HepG2 (cell line): ENCODE data around the gene ZNF691. TPM values are rescaled to one million over a fixed set of nuclear protein-coding genes. Genes with fewer than 3 reads are reported as not detected.

Experiments
- ATAC-seq: fragments of 200-7000 bp; cut with Tn5 transposase; 3 replicates; pipeline ENCODE4 v1.9.1; 2020; ENCODE audit warnings: mild to moderate bottlenecking, moderate library complexity
- BruUV-seq: library from RNA; stranded (reverse); fragments of 400-500 nt; replicated peaks from 2 replicates; lab custom pipeline; 2021; lab: Mats Ljungman, UMichigan
- CTCF ChIA-PET: fragments of 300-600 bp; formaldehyde crosslinking; extraction: SDS; loops from one replicate; lab custom pipeline; 2021; ENCODE audit warnings: low total read pairs, inconsistent platforms, low intra/inter-chr PET ratio; lab: Yijun Ruan, JAX
- POLR2A ChIA-PET: fragments of 350-600 bp; sonication (Branson Sonifier 250); formaldehyde crosslinking; loops from one replicate; lab custom pipeline; 2020; ENCODE audit warnings: antibody characterized with exemption, inconsistent platforms; lab: Yijun Ruan, JAX
- DNase-seq: peaks from one replicate; pipeline ENCODE4 v3.0.0-alpha.2; 2015; ENCODE audit warnings: low spot score
- FAIRE-seq: peaks from 3 replicates; lab custom pipeline; 2011; peaks lifted over from hg19 to GRCh38; lab: Jason Lieb, UNC
- H2AFZ ChIP-seq: one replicate; pipeline ENCODE4 v1.6.1; 2011; ENCODE audit warnings: low read length, inconsistent platforms
- H3K27ac ChIP-seq: fragments of 300-600 bp; 3 replicates; pipeline ENCODE4 v1.8.0; 2011; ENCODE audit warnings: mixed run types, mild to moderate bottlenecking, mixed read lengths, low read length, inconsistent platforms; ENCODE audit not compliant: insufficient read depth; ENCODE audit errors: extremely low read length
- H3K27me3 ChIP-seq, 2 experiments: fragments of 200-600 bp in 1 of 2; 2 replicates in 1 of 2; 3 replicates in 1 of 2; pipeline versions ENCODE4 v1.6.0 to v1.8.0; 2011; ENCODE audit warnings: low read length in 2 of 2, mild to moderate bottlenecking in 2 of 2, moderate library complexity in 2 of 2, inconsistent platforms in 1 of 2; ENCODE audit not compliant: insufficient read depth in 2 of 2, control insufficient read depth in 1 of 2
- H3K36me3 ChIP-seq, 2 experiments: fragments of 200-600 bp in 1 of 2; replicated peaks in 1 of 2; 2 replicates in 1 of 2; 3 replicates in 1 of 2; pipeline versions ENCODE4 v1.5.1 to v1.8.0; 2011; ENCODE audit warnings: low read length in 2 of 2, inconsistent platforms in 1 of 2; ENCODE audit not compliant: insufficient read depth in 2 of 2, control insufficient read depth in 1 of 2
- H3K4me1 ChIP-seq: 2 replicates; pipeline ENCODE4 v1.5.1; 2012; ENCODE audit warnings: low read length, inconsistent platforms; ENCODE audit not compliant: insufficient read depth
- H3K4me2 ChIP-seq: 2 replicates; pipeline ENCODE4 v1.6.0; 2011; ENCODE audit warnings: low read depth, low read length, inconsistent platforms
- H3K4me3 ChIP-seq, 3 experiments: fragments of 200-600 bp in 1 of 3; sonication (generic), shearing (Covaris generic) in 1 of 3; replicated peaks in 1 of 3; 2 replicates each; pipeline ENCODE4 v1.5.1; 2011 to 2016; ENCODE audit warnings: low read length in 3 of 3, inconsistent platforms in 2 of 3, low read depth in 2 of 3, mild to moderate bottlenecking in 2 of 3, control low read depth in 1 of 3, mixed read lengths in 1 of 3; ENCODE audit not compliant: insufficient read depth in 1 of 3
- H3K79me2 ChIP-seq: one replicate; pipeline ENCODE4 v1.6.1; 2011; ENCODE audit warnings: low read length, inconsistent platforms; ENCODE audit not compliant: insufficient read depth
- H3K9ac ChIP-seq: 2 replicates; pipeline ENCODE4 v1.6.0; 2011; ENCODE audit warnings: mild to moderate bottlenecking, low read depth, low read length, inconsistent platforms; ENCODE audit not compliant: insufficient read depth
- H3K9me3 ChIP-seq: 2 replicates; pipeline ENCODE4 v1.5.1; 2012; ENCODE audit warnings: mild to moderate bottlenecking, low read length
- H4K20me1 ChIP-seq: 2 replicates; pipeline ENCODE4 v1.6.0; 2011; ENCODE audit warnings: inconsistent platforms, mild to moderate bottlenecking, low read length, moderate library complexity; ENCODE audit not compliant: insufficient read depth
- PRPF4 ChIP-seq: fragments of 200-400 bp; formaldehyde crosslinking; IDR thresholded peaks from 2 replicates; pipeline ENCODE4 v1.6.1; 2016; ENCODE audit warnings: low read length, low read depth; ENCODE audit not compliant: poor library complexity, severe bottlenecking
- ZBTB2 ChIP-seq: sonication (generic); formaldehyde crosslinking; IDR thresholded peaks from 2 replicates; pipeline ENCODE4 v1.8.0; 2022; ENCODE audit warnings: low read depth, missing genetic modification reagents
- ZNF800 ChIP-seq: sonication (generic); formaldehyde crosslinking; IDR thresholded peaks from 2 replicates; pipeline ENCODE4 v1.4.0; 2020; ENCODE audit warnings: missing genetic modification reagents
- ZSCAN30 ChIP-seq: sonication (generic); formaldehyde crosslinking; IDR thresholded peaks from 2 replicates; pipeline ENCODE4 v1.5.0; 2020; ENCODE audit warnings: mild to moderate bottlenecking, missing genetic modification reagents
- WGBS: methylation state at CpG from one replicate; pipeline ENCODE4 v1.1.6; 2017; ENCODE audit warnings: low lambda C conversion rate; 5-methylcytosine and 5-hydroxymethylcytosine counted together
- in situ Hi-C: cut with HindIII; loops from 2 replicates; pipeline ENCODE4 v1.10.0; 2017; ENCODE audit warnings: low pct_unique_long_range_greater_than_20kb; ENCODE audit not compliant: extremely low pct_ligation_motif_present
- intact Hi-C: fragments of 100-400 bp; cut with micrococcal nuclease; formaldehyde crosslinking; loops from one replicate; pipeline ENCODE4 v1.10.0; 2022; ENCODE audit not compliant: unreplicated experiment
- polyA plus RNA-seq, 8 experiments: library from polyadenylated mRNA; depleted of rRNA in 3 of 8; stranded (reverse) in 7 of 8; unstranded in 1 of 8; fragments of >200 nt; fragmentation: Illumina TruSeq in 4 of 8; extraction: Trizol in 4 of 8; gene quantifications; 2 replicates each; pipeline versions ENCODE4 v1.2.1 to v1.2.3, GENCODE V29; 2011 to 2016; ENCODE audit warnings: low read depth in 4 of 8, missing spikeins in 1 of 8, mixed read lengths in 1 of 8; ENCODE audit not compliant: insufficient read depth in 1 of 8
- total RNA-seq, 5 experiments: library from RNA; depleted of rRNA; stranded (reverse); fragments of >200 nt; fragmentation: Illumina TruSeq; extraction: Trizol; gene quantifications; 2 replicates each; pipeline ENCODE4 v1.2.3, GENCODE V29; 2016; ENCODE audit warnings: low read depth in 1 of 5

The ZNF691 gene
- total and polyA plus RNA-seq, 2 of the 13 experiments (the other 11 are each of a cell fraction or from before 2014, with no cell fraction given) = 7.6 to 7.8 TPM

GRCh38 chr1:42837709-42838108 lies 8.7 kb upstream of the ZNF691 start:
- no peaks in the 10 kb centered on the region for H3K36me3 ChIP-seq
- no peak for ATAC-seq
- BruUV-seq = no TSS peak
- POLR2A ChIA-PET = interaction anchor here (1.5 kb wide), 1 partner anchor 9 kb away, joined by 6 read pairs; the partner anchor contains the start of gene ZNF691
- no peak overlapping the region for H2AFZ ChIP-seq
- no peaks in the 10 kb centered on the region for H3K27me3 ChIP-seq
- H3K9ac ChIP-seq = no peak overlapping the region
- no peaks in the 10 kb centered on the region for H3K79me2 ChIP-seq
- H3K4me3 ChIP-seq = no peak overlapping the region
- no peaks in the 10 kb centered on the region for H4K20me1 ChIP-seq
- H3K27ac ChIP-seq = no peak overlapping the region
- FAIRE-seq = no peak
- H3K4me1 ChIP-seq = no peaks in the 10 kb centered on the region
- WGBS = 52% methylated on average over 3 of the region's 3 CpGs
- in situ Hi-C loops (no loop called here), intact Hi-C loops (no loop called here)
- no peak overlapping the region for H3K4me2 ChIP-seq
- no peak for DNase-seq
- CTCF ChIA-PET = no interaction called here
- no peak for TF ChIP-seq ZBTB2 (CRISPR knock-in tag)
- TF ChIP-seq ZNF800 = no peak
- no peaks in the 10 kb centered on the region for H3K9me3 ChIP-seq

- 82% methylated on average over 7 of the region's 7 CpGs for WGBS
- no peaks in the 10 kb centered on the region for H3K36me3 ChIP-seq
- H2AFZ ChIP-seq = no peak overlapping the region
- H3K9ac ChIP-seq = no peak overlapping the region
- no peak overlapping the region for H3K27ac ChIP-seq
- TF ChIP-seq PRPF4 = no peak
- no peak for TF ChIP-seq ZSCAN30
- H3K4me2 ChIP-seq = no peak overlapping the region
- DNase-seq = no peak
- no peaks in the 10 kb centered on the region for H3K79me2 ChIP-seq
- H3K4me3 ChIP-seq = no peak overlapping the region
- intact Hi-C loops = no loop called here
- no peaks in the 10 kb centered on the region for H3K9me3 ChIP-seq
- BruUV-seq = no TSS peak
- no peak for FAIRE-seq
- in situ Hi-C loops = no loop called here
- H3K27me3 ChIP-seq = no peaks in the 10 kb centered on the region
- H4K20me1 ChIP-seq = no peaks in the 10 kb centered on the region
- ChIA-PET POLR2A (interaction anchor here (1.5 kb wide), 1 partner anchor 8 kb away, joined by 6 read pairs; the partner anchor contains the start of gene ZNF691), CTCF (no interaction called here)
- ATAC-seq = no peak
- no peaks in the 10 kb centered on the region for H3K4me1 ChIP-seq
Observed at GRCh38 chr1:42838482-42839190, 7.8 kb upstream of the ZNF691 start.
